GM21390 (cell line): ENCODE results near the gene WDR70.
"Not testable (repeated sequence)": the region's sequence is repeated elsewhere in the genome, so short reads cannot be mapped to it uniquely, and the experiment has no call there.

Experiments
- ATAC-seq: cut with Tn5 transposase; IDR thresholded peaks from one replicate; pipeline ENCODE4 v1.9.1; 2021; ENCODE audit not compliant: unreplicated experiment

The WDR70 gene

GRCh38 chr5:37511646-37512045 lies 132.5 kb downstream of the WDR70 start:
- no peak for ATAC-seq

- ATAC-seq = no peak
Observed at GRCh38 chr5:37514946-37515345, 135.8 kb downstream of the WDR70 start.

- ATAC-seq = no peak
Observed at GRCh38 chr5:37517686-37518085, 138.6 kb downstream of the WDR70 start.

GRCh38 chr5:37518356-37518755 lies 139.2 kb downstream of the WDR70 start:
- ATAC-seq = not testable (repeated sequence)

- ATAC-seq = no peak
Observed at GRCh38 chr5:37519304-37519703, 140.2 kb downstream of the WDR70 start.

GRCh38 chr5:37519807-37520206 lies 140.7 kb downstream of the WDR70 start:
- no peak for ATAC-seq

- ATAC-seq = no peak
Observed at GRCh38 chr5:37520811-37521210, 141.7 kb downstream of the WDR70 start.

- ATAC-seq = no peak
Observed at GRCh38 chr5:37532976-37533740, 154.0 kb downstream of the WDR70 start.

- no peak for ATAC-seq
Observed at GRCh38 chr5:37533851-37534250, 154.7 kb downstream of the WDR70 start.

- no peak for ATAC-seq
Observed at GRCh38 chr5:37539459-37539858, 160.3 kb downstream of the WDR70 start.

- no peak for ATAC-seq
Observed at GRCh38 chr5:37543216-37543615, 164.1 kb downstream of the WDR70 start.

GRCh38 chr5:37549411-37549810 lies 170.3 kb downstream of the WDR70 start:
- no peak for ATAC-seq

- no peak for ATAC-seq
Observed at GRCh38 chr5:37552161-37552560, 173.0 kb downstream of the WDR70 start.

- no peak for ATAC-seq
Observed at GRCh38 chr5:37552770-37553719, 173.9 kb downstream of the WDR70 start.

- no peak for ATAC-seq
Observed at GRCh38 chr5:37553720-37554404, 174.7 kb downstream of the WDR70 start.

- no peak for ATAC-seq
Observed at GRCh38 chr5:37554405-37554739, 175.3 kb downstream of the WDR70 start.

GRCh38 chr5:37554938-37555337 lies 175.8 kb downstream of the WDR70 start:
- no peak for ATAC-seq

- ATAC-seq = no peak
Observed at GRCh38 chr5:37557734-37558293, 178.7 kb downstream of the WDR70 start.

- no peak for ATAC-seq
Observed at GRCh38 chr5:37565062-37565670, 186.0 kb downstream of the WDR70 start.

- ATAC-seq = no peak
Observed at GRCh38 chr5:37567566-37567965, 188.4 kb downstream of the WDR70 start.
